Astrocyte of the spinal cord (primary cell): ENCODE measurements around the gene BMERB1.

Experiments
- DNase-seq: peaks from one replicate; pipeline ENCODE4 v3.0.0; 2011; ENCODE audit warnings: low read depth, low spot score
- H3K4me3 ChIP-seq: 2 replicates; pipeline ENCODE4 v1.5.1; 2011; ENCODE audit warnings: low read depth, mild to moderate bottlenecking, low read length, moderate library complexity
- CTCF ChIP-seq: IDR thresholded peaks from 2 replicates; pipeline ENCODE4 v1.5.1; 2012; ENCODE audit warnings: low read depth, mild to moderate bottlenecking, low read length, inconsistent platforms
- in situ Hi-C: cut with HindIII; loops from 2 replicates; pipeline ENCODE4 v1.10.0; 2017; ENCODE audit warnings: low sequenced_read_pairs

Gene BMERB1

DNA sequence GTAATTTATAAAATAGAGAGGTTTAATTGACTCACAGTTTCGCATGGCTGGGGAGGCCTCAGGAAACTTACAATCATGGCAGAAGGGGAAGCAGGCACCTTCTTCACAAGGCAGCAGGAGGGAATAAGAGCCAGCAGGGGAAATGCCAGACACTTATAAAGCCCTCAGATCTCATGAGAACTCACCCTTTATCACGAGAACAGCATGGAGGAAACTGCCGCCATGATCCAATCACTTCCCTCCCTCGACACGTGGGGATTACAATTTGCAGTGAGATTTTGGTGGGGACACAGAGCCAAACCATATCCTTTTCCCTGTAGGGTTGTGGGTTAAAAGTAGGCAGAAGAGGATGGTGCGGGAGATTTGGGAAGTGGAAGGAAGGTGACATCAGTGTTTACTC, 101.4 kb downstream of the BMERB1 start:
- no peak for TF ChIP-seq CTCF
- H3K4me3 ChIP-seq: no peak overlapping the region
- in situ Hi-C loops: no loop called here
- DNase-seq: no peak

- no peak overlapping the region for H3K4me3 ChIP-seq
- no peak for TF ChIP-seq CTCF
- no peak for DNase-seq
- in situ Hi-C loops: no loop called here
Observed at GRCh38 chr16:15536843-15537242, 102.5 kb downstream of the BMERB1 start.

DNA sequence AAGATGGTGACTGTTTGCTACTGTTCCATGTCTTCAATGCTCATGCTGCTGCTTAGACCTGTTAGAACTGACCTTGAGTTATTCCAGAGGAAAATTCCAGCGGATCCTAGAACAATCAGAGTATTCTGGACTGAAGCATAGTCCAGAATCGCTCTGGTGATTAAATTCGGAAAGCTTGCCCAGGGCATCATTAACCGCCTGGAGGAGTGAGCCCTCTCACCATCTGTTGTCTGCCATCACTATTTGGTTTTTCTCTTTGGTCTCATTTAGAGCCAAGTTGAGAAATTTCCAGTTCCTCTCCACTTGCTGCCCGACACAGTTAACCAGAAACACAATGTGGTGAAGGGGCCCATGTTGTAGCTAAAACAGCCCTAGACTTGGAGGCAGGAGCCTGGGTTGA, 104.1 kb downstream of the BMERB1 start:
- DNase-seq: no peak
- in situ Hi-C loops: no loop called here
- no peak overlapping the region for H3K4me3 ChIP-seq
- TF ChIP-seq CTCF: no peak

DNA sequence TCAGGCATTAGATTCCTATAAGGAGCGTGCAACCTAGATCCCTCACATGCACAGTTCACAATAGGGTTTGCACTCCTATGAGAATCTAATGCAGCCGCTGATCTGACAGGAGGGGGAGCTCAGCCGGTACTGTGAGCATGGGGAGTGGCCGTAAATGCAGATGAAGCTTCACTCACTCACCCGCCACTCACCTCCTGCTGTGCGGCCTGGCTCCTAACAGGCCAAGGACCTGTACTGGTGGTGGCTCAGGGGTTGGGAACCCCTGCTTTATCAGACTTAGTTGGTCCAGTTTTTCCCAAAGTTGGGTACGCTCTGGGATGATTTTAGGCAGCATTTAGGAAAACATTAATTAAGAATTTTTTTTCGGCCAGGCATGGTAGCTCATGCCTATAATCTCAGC, 104.8 kb downstream of the BMERB1 start:
- TF ChIP-seq CTCF: no peak
- in situ Hi-C loops: no loop called here
- no peak for DNase-seq
- no peak overlapping the region for H3K4me3 ChIP-seq

- no peak for DNase-seq
Observed at GRCh38 chr16:15542261-15542660, 107.9 kb downstream of the BMERB1 start.

GRCh38 chr16:15542734-15543347, 108.5 kb downstream of the BMERB1 start:
- TF ChIP-seq CTCF: no peak
- DNase-seq: no peak
- no peak overlapping the region for H3K4me3 ChIP-seq
- in situ Hi-C loops: no loop called here

More at GRCh38 chr16:15542261-15542660, 107.9 kb downstream of the BMERB1 start:
- H3K4me3 ChIP-seq: no peak overlapping the region
- no peak for TF ChIP-seq CTCF
- in situ Hi-C loops: no loop called here
